Measurements from ENCODE around the gene CELA1. TPM values are rescaled to one million over a fixed set of nuclear protein-coding genes. Genes with fewer than 3 reads are reported as not detected.

The CELA1 gene
- total and polyA plus RNA-seq, 2 experiments from 2014 or later: not detected

DNA sequence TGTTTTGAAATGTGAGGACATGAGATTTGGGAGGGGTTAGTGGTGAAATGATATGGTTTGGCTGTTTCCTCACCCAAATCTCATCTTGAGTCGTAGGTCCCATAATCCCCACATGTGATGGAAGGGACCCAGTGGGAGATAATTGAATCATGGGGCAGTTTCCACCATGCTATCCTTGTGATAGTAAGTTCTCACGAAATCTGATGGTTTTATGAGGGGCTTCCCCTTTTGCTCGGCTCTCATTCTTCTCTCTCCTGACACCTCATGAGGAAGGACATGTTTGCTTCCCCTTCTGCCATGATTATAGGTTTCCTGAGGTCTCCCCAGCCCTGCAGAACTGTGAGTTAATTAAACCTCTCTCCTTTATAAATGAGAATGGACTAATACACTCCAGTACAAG lies 26.7 kb upstream of the CELA1 start:
- Histone ChIP-seq H3K9me2 (ENCODE audit: insufficient read depth) (no peaks in the 10 kb centered on the region), H3K79me2 (ENCODE audit: insufficient read depth) (no peaks in the 10 kb centered on the region), H3K4me3 (no peak overlapping the region), H3K27ac (no peak overlapping the region), H2AFZ (no peak overlapping the region), H3K4me2 (ENCODE audit: unreplicated experiment) (no peak overlapping the region), H3K9me3 (ENCODE audit: low read depth) (no peaks in the 10 kb centered on the region), H3K36me3 (ENCODE audit: low read depth) (no peaks in the 10 kb centered on the region), H3F3A (ENCODE audit: insufficient read depth) (peaks cover 27% of the 10 kb centered on the region), H3K27me3 (replicated peaks; ENCODE audit: insufficient read depth) (no peaks in the 10 kb centered on the region), H3K9ac (no peak overlapping the region), H3K4me1 (ENCODE audit: insufficient read depth) (peaks cover 29% of the 10 kb centered on the region), H4K20me1 (ENCODE audit: insufficient read depth) (no peaks in the 10 kb centered on the region)
- in situ Hi-C loops (cut with MboI): no loop called here
- 98% methylated on average over 3 of the region's 3 CpGs for WGBS, 2 experiments (ENCODE audit: low coverage in 1 of 2, low lambda C conversion rate in 2 of 2, missing lambda C conversion rate in 2 of 2)
- DNase-seq: no peak
- no peak for TF ChIP-seq EZH2 (IDR thresholded peaks at IDR 0.05; ENCODE audit: insufficient read depth, poor library complexity, severe bottlenecking)
- TF ChIP-seq EZH2phosphoT487 (IDR thresholded peaks at IDR 0.05; ENCODE audit: insufficient read depth, low read depth): no peak

DNA sequence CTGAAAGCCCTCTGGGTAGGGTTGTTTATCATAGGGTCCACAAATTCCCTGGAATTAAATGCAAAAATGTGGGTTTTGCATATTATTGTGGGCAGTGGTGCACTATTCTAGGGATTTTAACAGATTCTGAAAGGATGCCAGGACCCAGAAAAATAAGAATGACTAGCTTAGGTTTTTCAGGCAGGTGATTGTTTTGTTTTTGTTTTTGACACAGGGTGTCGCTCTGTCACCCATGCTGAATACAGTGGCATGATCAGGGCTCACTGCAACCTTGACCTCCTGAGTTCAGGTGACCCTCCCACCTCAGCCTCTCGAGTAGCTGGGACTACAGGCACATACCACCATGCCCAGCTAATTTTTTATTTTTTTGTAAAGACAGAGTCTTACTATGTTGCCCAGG lies 25.5 kb upstream of the CELA1 start:
- TF ChIP-seq EZH2phosphoT487 (IDR thresholded peaks at IDR 0.05; ENCODE audit: insufficient read depth, low read depth) (no peak), EZH2 (IDR thresholded peaks at IDR 0.05; ENCODE audit: insufficient read depth, poor library complexity, severe bottlenecking) (no peak)
- in situ Hi-C loops (cut with MboI): no loop called here
- H3K79me2 ChIP-seq (ENCODE audit: insufficient read depth): no peaks in the 10 kb centered on the region
- peak; percentile 39 for DNase-seq
- H3K27me3 ChIP-seq (replicated peaks; ENCODE audit: insufficient read depth): no peaks in the 10 kb centered on the region
- peaks cover 27% of the 10 kb centered on the region for H3F3A ChIP-seq (ENCODE audit: insufficient read depth)
- WGBS, 2 experiments (ENCODE audit: low coverage in 1 of 2, low lambda C conversion rate in 2 of 2, missing lambda C conversion rate in 2 of 2): 95 to 100% methylated on average over 2 of the region's 2 CpGs
- H4K20me1 ChIP-seq (ENCODE audit: insufficient read depth): no peaks in the 10 kb centered on the region
- peak overlapping the region; percentile 77 for H3K27ac ChIP-seq
- no peaks in the 10 kb centered on the region for H3K9me3 ChIP-seq (ENCODE audit: low read depth)
- peak overlapping the region; percentile 52 for H3K4me2 ChIP-seq (ENCODE audit: unreplicated experiment)
- H3K9me2 ChIP-seq (ENCODE audit: insufficient read depth): no peaks in the 10 kb centered on the region
- no peaks in the 10 kb centered on the region for H3K36me3 ChIP-seq (ENCODE audit: low read depth)
- H3K4me1 ChIP-seq (ENCODE audit: insufficient read depth): peaks cover 29% of the 10 kb centered on the region
- H3K4me3 ChIP-seq: peak overlapping the region; percentile 18; the same call in 1 of the 2 replicates
- peak overlapping the region; percentile 54 for H3K9ac ChIP-seq
- peak overlapping the region; percentile 59 for H2AFZ ChIP-seq

- Histone ChIP-seq H3F3A (ENCODE audit: insufficient read depth) (peaks cover 27% of the 10 kb centered on the region), H3K9ac (peak overlapping the region; percentile 54), H3K27ac (peak overlapping the region; percentile 77), H3K36me3 (ENCODE audit: low read depth) (no peaks in the 10 kb centered on the region), H3K9me3 (ENCODE audit: low read depth) (no peaks in the 10 kb centered on the region), H3K27me3 (replicated peaks; ENCODE audit: insufficient read depth) (no peaks in the 10 kb centered on the region), H3K4me2 (ENCODE audit: unreplicated experiment) (peak overlapping the region; percentile 52), H3K4me3 (peak overlapping the region; percentile 18; the same call in 1 of the 2 replicates), H3K9me2 (ENCODE audit: insufficient read depth) (no peaks in the 10 kb centered on the region), H3K79me2 (ENCODE audit: insufficient read depth) (no peaks in the 10 kb centered on the region), H2AFZ (peak overlapping the region; percentile 59), H3K4me1 (ENCODE audit: insufficient read depth) (peaks cover 29% of the 10 kb centered on the region), H4K20me1 (ENCODE audit: insufficient read depth) (no peaks in the 10 kb centered on the region)
- WGBS, 2 experiments (ENCODE audit: low coverage in 1 of 2, low lambda C conversion rate in 2 of 2, missing lambda C conversion rate in 2 of 2): 4% methylated on average over 8 of the region's 8 CpGs
- in situ Hi-C loops (cut with MboI): no loop called here
- TF ChIP-seq EZH2phosphoT487 (IDR thresholded peaks at IDR 0.05; ENCODE audit: insufficient read depth, low read depth) (no peak), EZH2 (IDR thresholded peaks at IDR 0.05; ENCODE audit: insufficient read depth, poor library complexity, severe bottlenecking) (no peak)
- DNase-seq: peak; percentile 98
Measured at GRCh38 chr12:51371295-51371953, 24.9 kb upstream of the CELA1 start.

DNA sequence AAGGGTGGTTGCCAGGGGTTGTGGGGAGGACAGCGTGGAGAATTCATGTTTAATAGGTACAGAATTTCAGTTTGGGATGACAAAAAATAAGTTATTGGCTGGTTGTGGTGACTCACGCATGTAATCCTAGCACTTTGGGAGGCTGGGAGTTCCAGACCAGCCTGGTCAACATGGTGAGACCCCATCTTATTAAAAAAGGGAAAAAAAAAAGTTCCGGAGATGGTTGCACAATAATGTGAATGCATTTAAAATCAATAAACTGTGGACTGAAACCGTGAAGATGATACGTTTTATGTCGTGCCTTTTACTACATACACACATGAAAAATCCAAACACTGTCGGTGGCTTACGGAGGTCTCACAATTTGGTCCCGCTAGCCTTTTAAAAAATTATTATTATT lies 24.2 kb upstream of the CELA1 start:
- WGBS, 2 experiments (ENCODE audit: low coverage in 1 of 2, low lambda C conversion rate in 2 of 2, missing lambda C conversion rate in 2 of 2): 75 to 81% methylated on average over 9 of the region's 9 CpGs
- no peaks in the 10 kb centered on the region for H3K9me3 ChIP-seq (ENCODE audit: low read depth)
- H3K4me2 ChIP-seq (ENCODE audit: unreplicated experiment): no peak overlapping the region
- no peak overlapping the region for H3K4me3 ChIP-seq
- no peaks in the 10 kb centered on the region for H3K36me3 ChIP-seq (ENCODE audit: low read depth)
- H2AFZ ChIP-seq: no peak overlapping the region
- H3K27me3 ChIP-seq (replicated peaks; ENCODE audit: insufficient read depth): no peaks in the 10 kb centered on the region
- in situ Hi-C loops (cut with MboI): no loop called here
- H4K20me1 ChIP-seq (ENCODE audit: insufficient read depth): no peaks in the 10 kb centered on the region
- H3K9me2 ChIP-seq (ENCODE audit: insufficient read depth): no peaks in the 10 kb centered on the region
- H3K9ac ChIP-seq: no peak overlapping the region
- no peak for DNase-seq
- TF ChIP-seq EZH2 (IDR thresholded peaks at IDR 0.05; ENCODE audit: insufficient read depth, poor library complexity, severe bottlenecking): no peak
- TF ChIP-seq EZH2phosphoT487 (IDR thresholded peaks at IDR 0.05; ENCODE audit: insufficient read depth, low read depth): no peak
- no peaks in the 10 kb centered on the region for H3K79me2 ChIP-seq (ENCODE audit: insufficient read depth)
- peaks cover 27% of the 10 kb centered on the region for H3F3A ChIP-seq (ENCODE audit: insufficient read depth)
- peaks cover 29% of the 10 kb centered on the region for H3K4me1 ChIP-seq (ENCODE audit: insufficient read depth)
- H3K27ac ChIP-seq: no peak overlapping the region
